Fibroblast of lung (primary cell): Measurements from ENCODE around the gene RPLP2. TPM values are rescaled to one million over a fixed set of nuclear protein-coding genes. Genes with fewer than 3 reads are reported as not detected.

ENCODE experiments used
- DNase-seq, 2 donors: peaks; one replicate each; pipeline versions ENCODE4 v3.0.0 to v3.0.0-alpha.2; 2010; ENCODE audit warnings: low read depth in 2 of 2
- H2AFZ ChIP-seq: 2 replicates; pipeline ENCODE4 v1.5.1; 2012; ENCODE audit warnings: low read length, control low read depth, inconsistent platforms
- H3K27ac ChIP-seq: 2 replicates; pipeline ENCODE4 v1.5.1; 2011; ENCODE audit warnings: low read length, control low read depth; ENCODE audit not compliant: insufficient read depth
- H3K27me3 ChIP-seq: 2 replicates; pipeline ENCODE4 v1.5.1; 2011; ENCODE audit warnings: mild to moderate bottlenecking, low read length; ENCODE audit not compliant: control insufficient read depth, insufficient read depth
- H3K36me3 ChIP-seq: 2 replicates; pipeline ENCODE4 v1.5.1; 2011; ENCODE audit warnings: low read length; ENCODE audit not compliant: control insufficient read depth, insufficient read depth
- H3K4me1 ChIP-seq: 2 replicates; pipeline ENCODE4 v1.5.1; 2011; ENCODE audit warnings: low read length; ENCODE audit not compliant: control insufficient read depth, insufficient read depth; ENCODE audit errors: extremely low read depth
- H3K4me2 ChIP-seq: 2 replicates; pipeline ENCODE4 v1.5.1; 2011; ENCODE audit warnings: low read length, control low read depth; ENCODE audit not compliant: insufficient read depth; ENCODE audit errors: extremely low read depth
- H3K4me3 ChIP-seq, 4 experiments: fragments of 200-600 bp in 1 of 4; sonication (generic) in 1 of 4; replicated peaks in 1 of 4; 2 replicates each; pipeline ENCODE4 v1.5.1; 2011 to 2016; ENCODE audit warnings: low read length in 4 of 4, low read depth in 3 of 4, mild to moderate bottlenecking in 3 of 4, control low read depth in 2 of 4, inconsistent platforms in 1 of 4, mixed read lengths in 1 of 4; ENCODE audit not compliant: insufficient read depth in 1 of 4; ENCODE audit errors: control extremely low read depth in 1 of 4
- H3K79me2 ChIP-seq: 2 replicates; pipeline ENCODE4 v1.5.1; 2012; ENCODE audit warnings: mild to moderate bottlenecking, low read length, inconsistent platforms; ENCODE audit not compliant: control insufficient read depth, insufficient read depth
- H3K9ac ChIP-seq: 2 replicates; pipeline ENCODE4 v1.5.1; 2011; ENCODE audit warnings: mild to moderate bottlenecking, low read length, control low read depth; ENCODE audit not compliant: insufficient read depth
- H3K9me3 ChIP-seq: 2 replicates; pipeline ENCODE4 v1.5.1; 2012; ENCODE audit warnings: low read depth, low read length; ENCODE audit not compliant: control insufficient read depth, insufficient read depth
- H4K20me1 ChIP-seq: 2 replicates; pipeline ENCODE4 v1.5.1; 2011; ENCODE audit warnings: low read length; ENCODE audit not compliant: control insufficient read depth, insufficient read depth; ENCODE audit errors: extremely low read depth
- CTCF ChIP-seq, 2 donors: IDR thresholded peaks in 1 of 2; conservative IDR thresholded peaks in 1 of 2; 1 replicate in 1 of 2; 2 replicates in 1 of 2; pipeline ENCODE4 v1.5.1; 2011 to 2012; ENCODE audit warnings: low read length in 2 of 2, control low read depth in 1 of 2, inconsistent platforms in 1 of 2, low read depth in 1 of 2, mild to moderate bottlenecking in 1 of 2
- EZH2 ChIP-seq: IDR thresholded peaks from 2 replicates; pipeline ENCODE4 v1.5.1; 2012; ENCODE audit warnings: low read length, control low read depth, mild to moderate bottlenecking; ENCODE audit errors: missing control alignments
- polyA plus RNA-seq, 2 donors: library from polyadenylated mRNA; depleted of rRNA in 1 of 2; stranded (reverse) in 1 of 2; unstranded in 1 of 2; fragments of >200 nt; gene quantifications; 2 replicates each; pipeline ENCODE4 v1.2.1, GENCODE V29; 2011 to 2012; ENCODE audit warnings: missing spikeins in 1 of 2
- total RNA-seq: library from RNA; depleted of rRNA; stranded (reverse); fragments of >200 nt; gene quantifications from 2 replicates; pipeline ENCODE4 v1.2.1, GENCODE V29; 2014

Gene RPLP2
- total and polyA plus RNA-seq, 2 donors (not counting 1 experiment from before 2014, with no cell fraction given), result 294 to 741 TPM

GRCh38 chr11:762421-763072, 47.2 kb upstream of the RPLP2 start:
- DNase-seq, result peak; percentile 78
- Histone ChIP-seq H3K27ac (peak overlapping the region; percentile 69), H3K4me2 (no peak overlapping the region), H4K20me1 (peaks cover 2% of the 10 kb centered on the region), H3K4me1 (peaks cover 6% of the 10 kb centered on the region), H3K36me3 (peaks cover 33% of the 10 kb centered on the region), H3K79me2 (no peaks in the 10 kb centered on the region), H3K9ac (no peak overlapping the region), H2AFZ (no peak overlapping the region), H3K9me3 (no peaks in the 10 kb centered on the region), H3K4me3 (no peak overlapping the region), H3K27me3 (no peaks in the 10 kb centered on the region)
- TF ChIP-seq CTCF (conservative IDR thresholded peaks at IDR 0.05 in 1 of 2, IDR thresholded peaks at IDR 0.05 in 1 of 2; ENCODE audit: low read depth in 1 of 2, low read length in 2 of 2) (peak; percentile 22 to 30), EZH2 (no peak)

DNA sequence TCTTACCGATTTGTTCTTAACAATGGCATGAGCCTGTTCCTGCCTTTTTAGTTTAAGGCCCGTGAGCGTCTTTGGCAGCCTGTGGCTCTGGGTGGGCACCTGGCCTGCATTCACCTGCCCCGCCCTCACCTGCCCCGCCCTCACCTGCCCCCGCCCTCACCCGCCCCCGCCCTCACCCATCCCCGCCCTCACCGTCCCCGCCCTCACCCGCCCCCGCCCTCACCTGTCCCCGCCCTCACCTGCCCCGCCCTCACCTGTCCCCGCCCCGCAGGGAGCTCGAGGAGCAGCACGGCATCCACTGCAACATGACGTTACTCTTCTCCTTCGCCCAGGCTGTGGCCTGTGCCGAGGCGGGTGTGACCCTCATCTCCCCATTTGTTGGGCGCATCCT, 46.7 kb upstream of the RPLP2 start:
- peaks cover 33% of the 10 kb centered on the region for H3K36me3 ChIP-seq
- no peak for DNase-seq
- peak overlapping the region; percentile 69 for H3K27ac ChIP-seq
- peaks cover 2% of the 10 kb centered on the region for H4K20me1 ChIP-seq
- no peak overlapping the region for H3K4me3 ChIP-seq
- no peaks in the 10 kb centered on the region for H3K9me3 ChIP-seq
- H3K9ac ChIP-seq, result no peak overlapping the region
- no peak overlapping the region for H3K4me2 ChIP-seq
- H3K79me2 ChIP-seq, result no peaks in the 10 kb centered on the region
- H3K27me3 ChIP-seq, result no peaks in the 10 kb centered on the region
- TF ChIP-seq EZH2 (no peak), CTCF (conservative IDR thresholded peaks at IDR 0.05 in 1 of 2, IDR thresholded peaks at IDR 0.05 in 1 of 2; ENCODE audit: low read depth in 1 of 2, low read length in 2 of 2) (no peak)
- no peak overlapping the region for H2AFZ ChIP-seq
- peaks cover 6% of the 10 kb centered on the region for H3K4me1 ChIP-seq

DNA sequence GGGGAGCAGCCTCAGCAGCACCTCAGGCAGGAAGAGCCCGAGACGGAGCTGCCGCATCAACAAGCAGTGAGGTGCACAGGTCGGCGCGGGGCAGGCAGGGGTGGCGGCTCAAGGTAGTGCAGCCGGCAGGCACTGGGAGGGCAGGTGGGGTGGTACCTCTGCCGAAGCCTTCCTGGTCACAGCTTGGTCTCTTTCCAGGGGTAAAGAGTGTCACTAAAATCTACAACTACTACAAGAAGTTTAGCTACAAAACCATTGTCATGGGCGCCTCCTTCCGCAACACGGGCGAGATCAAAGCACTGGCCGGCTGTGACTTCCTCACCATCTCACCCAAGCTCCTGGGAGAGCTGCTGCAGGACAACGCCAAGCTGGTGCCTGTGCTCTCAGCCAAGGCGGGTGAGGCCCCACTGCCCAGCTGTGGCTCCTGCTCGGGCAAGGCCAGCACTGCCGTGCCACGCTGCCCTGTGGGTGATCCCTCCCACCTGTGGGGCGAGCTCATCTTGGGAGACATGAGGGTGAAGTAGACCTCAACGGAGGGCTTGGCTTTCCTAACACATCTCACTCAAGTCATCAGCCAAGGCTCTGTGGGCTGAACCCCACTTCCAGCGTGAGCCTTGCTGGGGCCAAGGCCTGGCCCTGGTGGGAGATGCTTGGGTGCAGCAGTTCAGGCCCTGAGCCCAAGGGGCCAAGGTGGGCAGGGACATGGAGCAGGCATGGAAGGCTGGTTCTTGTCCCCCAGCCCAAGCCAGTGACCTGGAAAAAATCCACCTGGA, 46.0 kb upstream of the RPLP2 start:
- H4K20me1 ChIP-seq, result peaks cover 2% of the 10 kb centered on the region
- H3K9ac ChIP-seq, result no peak overlapping the region
- H3K9me3 ChIP-seq, result no peaks in the 10 kb centered on the region
- H3K27me3 ChIP-seq, result no peaks in the 10 kb centered on the region
- no peak overlapping the region for H3K27ac ChIP-seq
- no peak overlapping the region for H3K4me2 ChIP-seq
- H3K36me3 ChIP-seq, result peaks cover 33% of the 10 kb centered on the region
- H3K79me2 ChIP-seq, result no peaks in the 10 kb centered on the region
- no peak for DNase-seq
- H3K4me1 ChIP-seq, result peaks cover 6% of the 10 kb centered on the region
- no peak overlapping the region for H3K4me3 ChIP-seq
- no peak overlapping the region for H2AFZ ChIP-seq
- TF ChIP-seq CTCF (conservative IDR thresholded peaks at IDR 0.05 in 1 of 2, IDR thresholded peaks at IDR 0.05 in 1 of 2; ENCODE audit: low read depth in 1 of 2, low read length in 2 of 2), result no peak
- no peak for TF ChIP-seq EZH2
